Right lobe of liver (tissue), 6 donors: Measurements from ENCODE around the gene ZNF160. TPM values are rescaled to one million over a fixed set of nuclear protein-coding genes. Genes with fewer than 3 reads are reported as not detected.
A peak's percentile ranks its signal among the peaks of the same experiment; 100 is the strongest.
"Not testable (repeated sequence)": the region's sequence is repeated elsewhere in the genome, so short reads cannot be mapped to it uniquely, and the experiment has no call there.

Experiments
- ATAC-seq, 4 donors: fragments of 200-7000 bp; cut with Tn5 transposase; one replicate each; pipeline ENCODE4 v1.9.1; 2020; ENCODE audit warnings: mild to moderate bottlenecking in 4 of 4, moderate library complexity in 4 of 4
- DNase-seq, 3 donors: peaks; one replicate each; pipeline ENCODE4 v3.0.0-alpha.2; 2020
- H3K27ac ChIP-seq, 3 donors: fragments of 200-600 bp; one replicate each; pipeline ENCODE4 v1.8.0; 2022
- H3K27me3 ChIP-seq, 2 donors: fragments of 200-600 bp; one replicate each; pipeline ENCODE4 v1.8.0; 2022
- H3K36me3 ChIP-seq, 4 donors: fragments of 200-600 bp; sonication (generic) in 1 of 4; one replicate each; pipeline versions ENCODE4 v1.5.1 to v1.8.0; 2017 to 2022; ENCODE audit warnings: control low read depth in 1 of 4
- H3K4me1 ChIP-seq, 4 donors: fragments of 200-600 bp; sonication (generic) in 1 of 4; one replicate each; pipeline versions ENCODE4 v1.5.1 to v1.8.0; 2017 to 2022; ENCODE audit warnings: control low read depth in 1 of 4
- H3K4me3 ChIP-seq, 3 donors: fragments of 200-600 bp; one replicate each; pipeline ENCODE4 v1.8.0; 2022
- H3K9me3 ChIP-seq, 4 donors: fragments of 200-600 bp; sonication (generic) in 1 of 4; one replicate each; pipeline versions ENCODE4 v1.5.1 to v1.8.0; 2017 to 2022; ENCODE audit warnings: control low read depth in 1 of 4
- CTCF ChIP-seq, 4 donors: fragments of 200-600 bp in 3 of 4; fragments of 450-650 bp in 1 of 4; IDR thresholded peaks; one replicate each; pipeline versions ENCODE4 v1.5.1 to v1.8.0; 2016 to 2022; ENCODE audit warnings: antibody characterized with exemption in 4 of 4, mild to moderate bottlenecking in 2 of 4
- POLR2A ChIP-seq: fragments of 450-650 bp; IDR thresholded peaks from one replicate; pipeline ENCODE4 v1.6.1; 2017; ENCODE audit warnings: antibody characterized with exemption, mild to moderate bottlenecking
- WGBS: methylation state at CpG from one replicate; pipeline ENCODE4 v1.1.6; 2018; ENCODE audit warnings: low coverage, low lambda C conversion rate; ENCODE audit not compliant: insufficient coverage; ENCODE audit errors: missing lambda C conversion rate; 5-methylcytosine and 5-hydroxymethylcytosine counted together
- intact Hi-C, 2 donors: fragments of 100-400 bp; cut with DNase I; formaldehyde crosslinking; loops; one replicate each; pipeline versions ENCODE4 v1.11.2 to v1.14.1; 2022
- total RNA-seq, 6 experiments: library from RNA; depleted of rRNA in 2 of 6; stranded (reverse); fragments of >200 nt in 2 of 6; fragmentation: NEBNext Ultra II Directional in 3 of 6; extraction: Animal tissue kit (Norgen Biotek cat#: 25700) in 3 of 6; gene quantifications; one replicate each; pipeline versions ENCODE4 v1.1.0 to v1.2.4, GENCODE V29; 2016 to 2023
- donor health status: DM: no; HTN: yes; CAD: no.
- donor health status: DM: no; HTN: no; CAD: no.
- donor health status: DM: no; HTN: no; CAD: no.
- donor health status: DM: no; HTN: yes; CAD: no.
- donor health status: DM: no; HTN: yes; CAD: no.

The ZNF160 gene
- total RNA-seq, 6 experiments from 2014 or later: 6.6 to 18.9 (median 13.9) TPM

- WGBS: 35% methylated on average over 9 of the region's 10 CpGs
- intact Hi-C loops: no loop called here
- Histone ChIP-seq H3K9me3 (no peaks in the 10 kb centered on the region), H3K4me1 (peaks cover 0 to 4% (median 0%) of the 10 kb centered on the region in 4 donors), H3K27ac (peak overlapping the region; percentile 73 to 91 (median 83)), H3K4me3 (peak overlapping the region; percentile 62 to 93 (median 75)), H3K36me3 (no peaks in the 10 kb centered on the region), H3K27me3 (no peaks in the 10 kb centered on the region)
- ATAC-seq (no peak), DNase-seq (no peak)
- TF ChIP-seq CTCF (IDR thresholded peaks at IDR 0.05): no peak
- TF ChIP-seq POLR2A: no peak
Observed at GRCh38 chr19:53102206-53102755, 941 bp downstream of the ZNF160 start.

GRCh38 chr19:53101518-53101917 is 1.7 kb downstream of the ZNF160 start:
- Histone ChIP-seq H3K27me3 (no peaks in the 10 kb centered on the region), H3K36me3 (no peaks in the 10 kb centered on the region), H3K27ac (no peak overlapping the region), H3K4me3 (peak overlapping the region in 1 of 3 donors; percentile 62), H3K9me3 (no peaks in the 10 kb centered on the region), H3K4me1 (peaks cover 0 to 4% (median 0%) of the 10 kb centered on the region in 4 donors)
- intact Hi-C loops: no loop called here
- TF ChIP-seq CTCF (IDR thresholded peaks at IDR 0.05): no peak
- no peak for TF ChIP-seq POLR2A
- WGBS: 10% methylated on average over 1 of the region's 1 CpG
- no peak for ATAC-seq
- DNase-seq: no peak

- H3K36me3 ChIP-seq, ATAC-seq, DNase-seq, H3K4me3 ChIP-seq, H3K4me1 ChIP-seq, H3K9me3 ChIP-seq, intact Hi-C loops, H3K27me3 ChIP-seq, H3K27ac ChIP-seq: not testable (repeated sequence)
- WGBS: 87% methylated on average over 14 of the region's 14 CpGs
Observed at GRCh38 chr19:53098570-53098969, 4.7 kb downstream of the ZNF160 start.

GRCh38 chr19:53096982-53097690 is 6.1 kb downstream of the ZNF160 start:
- 63% methylated on average over 3 of the region's 10 CpGs for WGBS
- H3K9me3 ChIP-seq, H3K27me3 ChIP-seq, H3K27ac ChIP-seq, H3K4me1 ChIP-seq, H3K4me3 ChIP-seq, intact Hi-C loops, H3K36me3 ChIP-seq, DNase-seq: not testable (repeated sequence)
- ATAC-seq: peak; percentile 26 to 74 (median 48)

GRCh38 chr19:53096579-53096978 is 6.6 kb downstream of the ZNF160 start:
- DNase-seq, H3K9me3 ChIP-seq, H3K4me1 ChIP-seq, H3K27me3 ChIP-seq, H3K27ac ChIP-seq, H3K36me3 ChIP-seq, intact Hi-C loops, H3K4me3 ChIP-seq: not testable (repeated sequence)
- ATAC-seq: peak in 1 of 4 donors; percentile 38
- WGBS: 0% methylated on average over 1 of the region's 6 CpGs

GRCh38 chr19:53094754-53095575 is 8.3 kb downstream of the ZNF160 start:
- no peak overlapping the region for H3K4me3 ChIP-seq
- no peaks in the 10 kb centered on the region for H3K4me1 ChIP-seq
- no peak for TF ChIP-seq CTCF (IDR thresholded peaks at IDR 0.05)
- TF ChIP-seq POLR2A: no peak
- intact Hi-C loops: no loop called here
- WGBS: 84% methylated on average over 17 of the region's 29 CpGs
- peak; percentile 42 to 56 (median 53) for ATAC-seq
- no peaks in the 10 kb centered on the region for H3K9me3 ChIP-seq
- H3K27me3 ChIP-seq: no peaks in the 10 kb centered on the region
- H3K36me3 ChIP-seq: peaks cover 5 to 11% (median 7%) of the 10 kb centered on the region in 4 donors
- no peak overlapping the region for H3K27ac ChIP-seq
- DNase-seq: no peak
